GM19240 (cell line): ENCODE measurements around the gene SMIM38.

Experiments
- DNase-seq: peaks from one replicate; pipeline ENCODE4 v3.0.0; 2011; ENCODE audit warnings: low spot score; ENCODE audit not compliant: insufficient read length

The SMIM38 gene

GRCh38 chr11:69201764-69202370, 46.1 kb downstream of the SMIM38 start:
- no peak for DNase-seq

- no peak for DNase-seq
These were observed 46.9 kb downstream of the SMIM38 start for GRCh38 chr11:69202511-69203221.

- no peak for DNase-seq
These were observed 47.6 kb downstream of the SMIM38 start for GRCh38 chr11:69203381-69203780.

- DNase-seq: no peak
These were observed 48.1 kb downstream of the SMIM38 start for GRCh38 chr11:69203901-69204245.

- DNase-seq: no peak
These were observed 48.7 kb downstream of the SMIM38 start for GRCh38 chr11:69204246-69204940.

GRCh38 chr11:69204941-69205742, 49.4 kb downstream of the SMIM38 start:
- DNase-seq: no peak
